Measurements from ENCODE around the gene TAF13.
A peak's percentile ranks its signal among the peaks of the same experiment; 100 is the strongest.

TAF13 gene

DNA sequence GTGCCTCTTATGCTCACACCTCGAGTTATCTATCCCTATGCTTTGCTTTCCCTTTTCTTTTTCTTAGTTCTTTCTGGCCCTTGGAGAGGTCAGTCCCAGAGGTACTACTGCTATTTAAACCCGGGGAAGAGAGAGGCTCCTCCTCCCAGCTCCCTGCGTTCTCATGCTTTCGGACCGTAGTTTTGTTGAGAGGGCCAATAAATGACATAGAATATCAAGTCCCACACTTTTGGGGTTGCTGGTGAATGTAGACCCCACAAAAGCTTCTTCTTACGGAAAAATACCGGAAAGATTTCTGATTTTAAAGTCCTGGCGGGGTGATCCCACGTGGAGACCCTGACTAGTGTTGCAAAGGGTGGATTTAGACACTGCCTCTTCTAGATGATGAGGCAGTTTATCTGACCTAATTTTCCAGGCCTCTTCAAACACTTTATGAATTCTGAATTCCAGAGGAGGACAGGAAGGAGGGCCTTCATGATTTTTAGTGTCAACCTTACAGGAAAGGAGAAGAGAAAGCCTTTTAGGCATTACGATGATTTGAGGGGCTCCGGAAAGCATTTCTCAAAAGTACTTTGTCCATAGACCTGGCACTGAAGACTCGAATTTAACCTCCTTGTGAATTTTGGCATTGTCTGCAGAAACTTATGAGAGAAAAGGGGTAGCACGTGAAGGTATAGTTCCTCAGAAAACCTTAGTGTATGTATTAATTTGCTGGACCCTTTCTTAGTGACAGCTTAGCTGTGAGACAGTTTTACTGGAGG lies 15.5 kb upstream of the TAF13 start:
- Histone ChIP-seq H3K79me2 (ENCODE audit: control insufficient read depth, insufficient read depth, low read length) (peaks cover 2% of the 10 kb centered on the region), H3K9ac (ENCODE audit: low read length) (peak overlapping the region; percentile 88), H4K5ac (ENCODE audit: low read length) (no peak overlapping the region), H2AK5ac (ENCODE audit: low read length) (no peak overlapping the region), H4K8ac (ENCODE audit: low read depth, low read length) (no peak overlapping the region), H3K4me3 (ENCODE audit: low read length) (peak overlapping the region; percentile 71), H3K18ac (ENCODE audit: low read length) (no peak overlapping the region), H3K56ac (ENCODE audit: low read length) (peak overlapping the region; percentile 92), H3K36me3 (ENCODE audit: control insufficient read depth, insufficient read depth, low read length) (no peaks in the 10 kb centered on the region), H3K4me1 (ENCODE audit: control insufficient read depth, low read depth, low read length) (peaks cover 2% of the 10 kb centered on the region), H3K23ac (ENCODE audit: low read length) (no peak overlapping the region), H3K4ac (ENCODE audit: low read depth, low read length) (peak overlapping the region; percentile 11), H3K79me1 (ENCODE audit: low read length) (peaks cover 4% of the 10 kb centered on the region), H3K27ac (ENCODE audit: low read depth, low read length) (peak overlapping the region; percentile 48), H3K27me3 (ENCODE audit: insufficient read depth, low read length, poor library complexity) (no peaks in the 10 kb centered on the region), H2BK5ac (ENCODE audit: low read length) (no peak overlapping the region), H2BK120ac (ENCODE audit: low read depth, low read length) (no peak overlapping the region), H2BK15ac (replicated peaks; ENCODE audit: low read depth) (no peak overlapping the region), H3K4me2 (ENCODE audit: low read length) (peak overlapping the region; percentile 58)
- peak; percentile 71 for DNase-seq
- WGBS (ENCODE audit: extremely low coverage, insufficient coverage, low lambda C conversion rate) = no CpG with 5 or more reads among the region's 13 CpGs

DNA sequence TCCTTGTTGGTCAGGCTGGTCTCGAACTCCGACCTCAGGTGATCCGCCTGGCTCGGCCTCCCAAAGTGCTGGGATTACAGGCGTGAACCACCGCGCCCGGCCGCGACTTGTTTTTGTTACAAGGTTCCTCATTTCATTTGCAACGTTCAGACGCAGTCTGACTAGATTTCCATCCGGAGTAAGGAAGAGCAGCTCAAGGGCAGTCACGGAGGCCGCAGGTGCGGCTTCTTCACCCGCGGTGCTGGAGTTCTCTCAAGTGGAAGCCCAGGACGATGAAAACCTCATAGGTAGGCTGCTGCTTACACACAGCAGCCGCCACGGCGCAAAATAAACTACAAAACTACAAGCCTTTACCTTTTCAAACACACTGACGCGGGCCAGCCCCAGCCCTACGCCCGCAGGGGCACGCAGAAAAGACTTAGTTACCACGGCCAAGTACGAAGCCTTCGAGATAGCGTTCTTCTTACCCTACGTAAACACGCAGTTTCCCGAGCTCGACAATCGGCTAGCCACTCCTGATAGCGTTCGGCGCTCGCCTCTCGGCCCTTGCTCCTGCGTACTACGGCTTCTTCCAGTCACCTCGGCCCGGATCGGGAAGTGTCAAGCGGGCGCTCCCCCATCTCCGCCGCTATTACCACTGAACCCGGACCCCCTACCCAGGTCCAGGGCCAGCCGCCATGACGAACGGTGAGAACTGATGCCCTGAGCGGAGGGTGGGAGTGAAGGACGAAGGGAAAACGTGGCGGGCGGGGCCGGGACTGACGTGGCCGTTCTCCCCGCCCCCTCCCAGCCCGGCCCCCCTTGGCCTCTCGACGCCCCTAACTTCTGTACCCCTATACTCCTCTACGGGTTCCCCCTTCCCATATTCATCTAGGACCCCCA lies 14.6 kb upstream of the TAF13 start, which contains the start of gene TMEM167B:
Gene TMEM167B, plus strand, starts transcription at position 569 of the 882 bp plus-strand sequence. Its CDS starts 109 bp downstream, at position 678.
- H2BK120ac ChIP-seq (ENCODE audit: low read depth, low read length) = no peak within 1 kb of the TSS
- H3K4me3 ChIP-seq (ENCODE audit: low read length) = peak within 1 kb of the TSS; percentile 71
- peak within 1 kb of the TSS; percentile 58 for H3K4me2 ChIP-seq (ENCODE audit: low read length)
- no peak within 1 kb of the TSS for H2AK5ac ChIP-seq (ENCODE audit: low read length)
- no peak within 1 kb of the TSS for H2BK15ac ChIP-seq (replicated peaks; ENCODE audit: low read depth)
- H4K5ac ChIP-seq (ENCODE audit: low read length) = no peak within 1 kb of the TSS
- peak within 1 kb of the TSS; percentile 92 for H3K56ac ChIP-seq (ENCODE audit: low read length)
- H3K79me1 ChIP-seq (ENCODE audit: low read length) = peaks cover 4% of the 10 kb centered on the region
- no peak within 1 kb of the TSS for H3K18ac ChIP-seq (ENCODE audit: low read length)
- no peaks in the 10 kb centered on the region for H3K36me3 ChIP-seq (ENCODE audit: control insufficient read depth, insufficient read depth, low read length)
- peak within 1 kb of the TSS; percentile 88 for H3K9ac ChIP-seq (ENCODE audit: low read length)
- peaks cover 2% of the 10 kb centered on the region for H3K79me2 ChIP-seq (ENCODE audit: control insufficient read depth, insufficient read depth, low read length)
- H4K8ac ChIP-seq (ENCODE audit: low read depth, low read length) = no peak within 1 kb of the TSS
- H3K27me3 ChIP-seq (ENCODE audit: insufficient read depth, low read length, poor library complexity) = no peaks in the 10 kb centered on the region
- WGBS (ENCODE audit: extremely low coverage, insufficient coverage, low lambda C conversion rate) = no CpG with 5 or more reads among the region's 67 CpGs
- peak within 1 kb of the TSS; percentile 11 for H3K4ac ChIP-seq (ENCODE audit: low read depth, low read length)
- DNase-seq = peak; percentile 98
- H3K23ac ChIP-seq (ENCODE audit: low read length) = no peak within 1 kb of the TSS
- H3K27ac ChIP-seq (ENCODE audit: low read depth, low read length) = peak within 1 kb of the TSS; percentile 48
- peaks cover 2% of the 10 kb centered on the region for H3K4me1 ChIP-seq (ENCODE audit: control insufficient read depth, low read depth, low read length)
- H2BK5ac ChIP-seq (ENCODE audit: low read length) = no peak within 1 kb of the TSS

DNA sequence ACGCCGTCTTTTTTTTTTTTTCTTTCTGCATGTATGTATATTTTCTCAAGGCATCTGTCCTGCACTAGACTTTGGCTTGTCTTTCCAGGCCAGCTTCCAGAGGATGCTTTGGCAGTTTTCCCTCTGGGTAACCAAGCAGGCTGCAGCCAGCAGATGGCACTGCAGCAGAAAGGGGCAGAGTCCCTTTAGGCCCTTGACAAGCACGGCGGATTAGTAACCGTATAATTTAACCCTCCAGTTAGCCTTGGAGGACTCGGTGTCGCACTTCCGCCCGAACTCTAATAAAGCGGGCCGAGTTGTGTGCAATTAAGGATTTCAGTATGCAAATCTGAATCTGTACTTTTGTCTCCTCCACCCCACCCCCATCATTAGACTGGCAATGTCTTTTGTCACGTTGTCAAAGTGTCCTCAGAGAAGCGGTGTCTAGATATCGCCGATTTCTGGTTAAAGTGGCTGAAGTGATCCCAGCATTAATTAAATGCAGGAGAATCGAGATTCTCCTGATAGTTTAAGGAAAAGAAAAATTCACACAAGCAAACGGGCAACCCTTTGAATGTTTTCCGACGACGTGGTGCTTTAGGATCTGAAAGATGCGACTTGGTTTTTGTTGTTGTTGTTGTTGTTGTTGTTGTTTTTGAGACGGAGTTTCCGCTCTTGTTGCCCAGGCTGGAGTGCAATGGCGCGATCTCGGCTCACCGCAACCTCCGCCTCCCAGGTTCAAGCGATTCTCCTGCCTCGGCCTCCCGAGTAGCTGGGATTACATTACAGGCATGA lies 13.6 kb upstream of the TAF13 start:
- H2BK15ac ChIP-seq (replicated peaks; ENCODE audit: low read depth) = no peak overlapping the region
- peaks cover 2% of the 10 kb centered on the region for H3K4me1 ChIP-seq (ENCODE audit: control insufficient read depth, low read depth, low read length)
- H3K36me3 ChIP-seq (ENCODE audit: control insufficient read depth, insufficient read depth, low read length) = no peaks in the 10 kb centered on the region
- DNase-seq = peak; percentile 81
- H3K4ac ChIP-seq (ENCODE audit: low read depth, low read length) = no peak overlapping the region
- H3K56ac ChIP-seq (ENCODE audit: low read length) = no peak overlapping the region
- H4K5ac ChIP-seq (ENCODE audit: low read length) = no peak overlapping the region
- H3K4me3 ChIP-seq (ENCODE audit: low read length) = no peak overlapping the region
- H2BK120ac ChIP-seq (ENCODE audit: low read depth, low read length) = no peak overlapping the region
- H3K18ac ChIP-seq (ENCODE audit: low read length) = no peak overlapping the region
- peaks cover 2% of the 10 kb centered on the region for H3K79me2 ChIP-seq (ENCODE audit: control insufficient read depth, insufficient read depth, low read length)
- H3K9ac ChIP-seq (ENCODE audit: low read length) = no peak overlapping the region
- no peaks in the 10 kb centered on the region for H3K27me3 ChIP-seq (ENCODE audit: insufficient read depth, low read length, poor library complexity)
- no peak overlapping the region for H3K23ac ChIP-seq (ENCODE audit: low read length)
- WGBS (ENCODE audit: extremely low coverage, insufficient coverage, low lambda C conversion rate) = no CpG with 5 or more reads among the region's 31 CpGs
- peaks cover 4% of the 10 kb centered on the region for H3K79me1 ChIP-seq (ENCODE audit: low read length)
- no peak overlapping the region for H4K8ac ChIP-seq (ENCODE audit: low read depth, low read length)
- no peak overlapping the region for H2AK5ac ChIP-seq (ENCODE audit: low read length)
- H2BK5ac ChIP-seq (ENCODE audit: low read length) = no peak overlapping the region
- H3K4me2 ChIP-seq (ENCODE audit: low read length) = no peak overlapping the region
- H3K27ac ChIP-seq (ENCODE audit: low read depth, low read length) = no peak overlapping the region

DNA sequence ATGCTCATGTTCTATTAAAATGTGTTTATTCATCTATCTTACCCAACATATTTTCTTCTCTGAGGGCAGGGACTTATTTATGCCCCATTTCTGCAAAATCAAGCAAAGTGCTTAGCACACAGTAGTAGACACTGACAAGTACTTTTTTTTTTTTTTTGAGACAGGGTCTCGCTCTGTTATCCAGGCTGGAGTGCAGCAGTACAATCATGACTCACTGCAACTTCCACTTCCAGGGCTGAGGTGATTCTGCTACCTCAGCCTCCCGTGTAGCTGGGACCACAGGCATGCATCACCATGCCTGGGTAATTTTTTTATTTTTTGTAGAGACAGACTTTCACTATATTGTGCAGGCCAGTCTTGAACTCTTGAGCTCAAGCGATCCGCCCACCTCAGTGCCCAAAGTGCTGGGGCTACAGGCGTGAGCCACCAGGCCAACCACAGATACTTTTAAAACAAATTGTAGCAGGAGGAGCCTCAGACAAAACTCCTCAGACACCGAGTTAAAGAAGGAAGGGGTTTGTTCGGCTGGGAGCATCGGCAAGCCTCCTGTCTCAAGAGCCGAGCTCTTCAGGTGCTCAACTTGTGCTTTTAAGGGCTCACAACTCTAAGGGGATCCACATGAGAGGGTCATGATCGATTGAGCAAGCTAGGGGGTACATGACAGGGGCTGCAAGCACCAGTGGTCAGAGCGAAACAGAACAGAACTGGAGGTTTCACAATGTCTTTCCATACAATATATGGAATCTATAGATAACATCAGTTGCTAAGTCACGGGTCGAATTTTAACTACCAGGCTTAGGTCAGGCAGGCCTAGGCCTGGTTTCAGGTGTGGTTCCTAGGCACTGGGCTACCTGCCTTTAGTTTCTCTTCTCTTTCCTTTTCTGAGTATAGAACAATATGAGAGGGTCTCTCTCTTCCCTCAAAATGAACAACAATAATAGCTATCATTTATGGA lies 9.0 kb upstream of the TAF13 start:
- H2BK120ac ChIP-seq (ENCODE audit: low read depth, low read length) = no peak overlapping the region
- H3K27ac ChIP-seq (ENCODE audit: low read depth, low read length) = no peak overlapping the region
- DNase-seq = no peak
- peak overlapping the region; percentile 28 for H4K8ac ChIP-seq (ENCODE audit: low read depth, low read length)
- no peaks in the 10 kb centered on the region for H3K27me3 ChIP-seq (ENCODE audit: insufficient read depth, low read length, poor library complexity)
- no peak overlapping the region for H3K4me2 ChIP-seq (ENCODE audit: low read length)
- no peak overlapping the region for H3K23ac ChIP-seq (ENCODE audit: low read length)
- no peak overlapping the region for H4K5ac ChIP-seq (ENCODE audit: low read length)
- no peaks in the 10 kb centered on the region for H3K79me2 ChIP-seq (ENCODE audit: control insufficient read depth, insufficient read depth, low read length)
- no peaks in the 10 kb centered on the region for H3K79me1 ChIP-seq (ENCODE audit: low read length)
- no CpG with 5 or more reads among the region's 13 CpGs for WGBS (ENCODE audit: extremely low coverage, insufficient coverage, low lambda C conversion rate)
- no peak overlapping the region for H2BK15ac ChIP-seq (replicated peaks; ENCODE audit: low read depth)
- H3K4me1 ChIP-seq (ENCODE audit: control insufficient read depth, low read depth, low read length) = no peaks in the 10 kb centered on the region
- H2BK5ac ChIP-seq (ENCODE audit: low read length) = no peak overlapping the region
- H3K18ac ChIP-seq (ENCODE audit: low read length) = no peak overlapping the region
- H3K4me3 ChIP-seq (ENCODE audit: low read length) = no peak overlapping the region
- no peak overlapping the region for H3K4ac ChIP-seq (ENCODE audit: low read depth, low read length)
- no peak overlapping the region for H2AK5ac ChIP-seq (ENCODE audit: low read length)
- no peak overlapping the region for H3K56ac ChIP-seq (ENCODE audit: low read length)
- H3K36me3 ChIP-seq (ENCODE audit: control insufficient read depth, insufficient read depth, low read length) = no peaks in the 10 kb centered on the region
- no peak overlapping the region for H3K9ac ChIP-seq (ENCODE audit: low read length)

DNA sequence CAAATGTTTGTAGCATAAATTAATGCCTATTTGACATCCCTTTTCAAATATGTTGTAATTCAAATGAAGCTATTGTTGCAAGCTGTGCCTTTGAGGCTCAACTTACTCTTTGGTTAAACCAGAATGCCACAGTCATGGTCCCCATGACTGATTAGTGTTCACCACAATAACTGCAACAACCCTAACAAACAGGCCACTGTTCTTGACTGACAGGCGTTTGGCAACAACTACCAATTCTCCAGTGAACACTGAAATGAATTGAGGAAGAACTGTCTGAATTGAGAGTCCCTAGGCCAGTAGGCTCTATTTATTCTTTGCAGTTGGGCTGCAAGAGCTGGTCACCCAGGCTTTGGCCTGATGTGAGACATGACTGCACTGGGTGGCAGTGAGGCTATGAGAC lies 8.1 kb upstream of the TAF13 start:
- H3K36me3 ChIP-seq (ENCODE audit: control insufficient read depth, insufficient read depth, low read length) = no peaks in the 10 kb centered on the region
- H3K4ac ChIP-seq (ENCODE audit: low read depth, low read length) = no peak overlapping the region
- no CpG with 5 or more reads among the region's 1 CpG for WGBS (ENCODE audit: extremely low coverage, insufficient coverage, low lambda C conversion rate)
- no peaks in the 10 kb centered on the region for H3K79me1 ChIP-seq (ENCODE audit: low read length)
- H3K27ac ChIP-seq (ENCODE audit: low read depth, low read length) = no peak overlapping the region
- no peaks in the 10 kb centered on the region for H3K27me3 ChIP-seq (ENCODE audit: insufficient read depth, low read length, poor library complexity)
- no peak overlapping the region for H2BK15ac ChIP-seq (replicated peaks; ENCODE audit: low read depth)
- no peak overlapping the region for H3K23ac ChIP-seq (ENCODE audit: low read length)
- H3K18ac ChIP-seq (ENCODE audit: low read length) = no peak overlapping the region
- H3K79me2 ChIP-seq (ENCODE audit: control insufficient read depth, insufficient read depth, low read length) = no peaks in the 10 kb centered on the region
- no peak overlapping the region for H4K8ac ChIP-seq (ENCODE audit: low read depth, low read length)
- H2BK5ac ChIP-seq (ENCODE audit: low read length) = no peak overlapping the region
- no peak overlapping the region for H3K4me2 ChIP-seq (ENCODE audit: low read length)
- H2BK120ac ChIP-seq (ENCODE audit: low read depth, low read length) = no peak overlapping the region
- no peak overlapping the region for H3K4me3 ChIP-seq (ENCODE audit: low read length)
- DNase-seq = no peak
- no peak overlapping the region for H4K5ac ChIP-seq (ENCODE audit: low read length)
- H3K56ac ChIP-seq (ENCODE audit: low read length) = no peak overlapping the region
- no peak overlapping the region for H2AK5ac ChIP-seq (ENCODE audit: low read length)
- H3K4me1 ChIP-seq (ENCODE audit: control insufficient read depth, low read depth, low read length) = no peaks in the 10 kb centered on the region
- no peak overlapping the region for H3K9ac ChIP-seq (ENCODE audit: low read length)

Measured in mesendoderm (in vitro differentiated cells).